ENCODE data around the gene RWDD4.
A peak's percentile ranks its signal among the peaks of the same experiment; 100 is the strongest.

The RWDD4 gene

GRCh38 chr4:183675625-183676024 lies 16.6 kb upstream of the RWDD4 start:
- TF ChIP-seq REST (IDR thresholded peaks at IDR 0.05; ENCODE audit: insufficient replicate concordance, low read depth) (no peak), CTCF (IDR thresholded peaks at IDR 0.05; ENCODE audit: insufficient read depth, low read length) (no peak), POLR2AphosphoS5 (IDR thresholded peaks at IDR 0.05; ENCODE audit: low read depth) (no peak), GABPA (IDR thresholded peaks at IDR 0.05; ENCODE audit: low read depth) (no peak), SPI1 (IDR thresholded peaks at IDR 0.05; ENCODE audit: borderline replicate concordance, low read depth) (no peak)
- DNase-seq (ENCODE audit: low read depth in 1 of 2, low spot score in 1 of 2): no peak
- Histone ChIP-seq H3K27ac (replicated peaks) (no peak overlapping the region), H3K4me3 (replicated peaks; ENCODE audit: insufficient read depth, low read length) (no peak overlapping the region), H3K27me3 (ENCODE audit: insufficient read depth, poor library complexity, severe bottlenecking) (no peaks in the 10 kb centered on the region)

- peak; percentile 52 to 80 for DNase-seq (ENCODE audit: low read depth in 1 of 2, low spot score in 1 of 2)
- Histone ChIP-seq H3K27me3 (ENCODE audit: insufficient read depth, poor library complexity, severe bottlenecking) (no peaks in the 10 kb centered on the region), H3K27ac (replicated peaks) (no peak overlapping the region), H3K4me3 (replicated peaks; ENCODE audit: insufficient read depth, low read length) (no peak overlapping the region)
- TF ChIP-seq CTCF (IDR thresholded peaks at IDR 0.05; ENCODE audit: insufficient read depth, low read length): no peak
- peak; percentile 56 for TF ChIP-seq SPI1 (IDR thresholded peaks at IDR 0.05; ENCODE audit: borderline replicate concordance, low read depth)
Observed at GRCh38 chr4:183674153-183674552, 15.2 kb upstream of the RWDD4 start.

- Histone ChIP-seq H3K27ac (replicated peaks) (no peak overlapping the region), H3K4me3 (replicated peaks; ENCODE audit: insufficient read depth, low read length) (no peak overlapping the region), H3K27me3 (ENCODE audit: insufficient read depth, poor library complexity, severe bottlenecking) (no peaks in the 10 kb centered on the region)
- DNase-seq (ENCODE audit: low read depth in 1 of 2, low spot score in 1 of 2): no peak
- no peak for TF ChIP-seq CTCF (IDR thresholded peaks at IDR 0.05; ENCODE audit: insufficient read depth, low read length)
- TF ChIP-seq POLR2AphosphoS5 (IDR thresholded peaks at IDR 0.05; ENCODE audit: low read depth): no peak
- no peak for TF ChIP-seq GABPA (IDR thresholded peaks at IDR 0.05; ENCODE audit: low read depth)
- no peak for TF ChIP-seq REST (IDR thresholded peaks at IDR 0.05; ENCODE audit: insufficient replicate concordance, low read depth)
- no peak for TF ChIP-seq SPI1 (IDR thresholded peaks at IDR 0.05; ENCODE audit: borderline replicate concordance, low read depth)
Observed at GRCh38 chr4:183670960-183671555, 12.1 kb upstream of the RWDD4 start.

GRCh38 chr4:183670251-183670650 lies 11.3 kb upstream of the RWDD4 start:
- TF ChIP-seq CTCF (IDR thresholded peaks at IDR 0.05; ENCODE audit: insufficient read depth, low read length) (no peak), SPI1 (IDR thresholded peaks at IDR 0.05; ENCODE audit: borderline replicate concordance, low read depth) (no peak), REST (IDR thresholded peaks at IDR 0.05; ENCODE audit: insufficient replicate concordance, low read depth) (no peak), GABPA (IDR thresholded peaks at IDR 0.05; ENCODE audit: low read depth) (no peak), POLR2AphosphoS5 (IDR thresholded peaks at IDR 0.05; ENCODE audit: low read depth) (no peak)
- Histone ChIP-seq H3K27ac (replicated peaks) (no peak overlapping the region), H3K27me3 (ENCODE audit: insufficient read depth, poor library complexity, severe bottlenecking) (no peaks in the 10 kb centered on the region), H3K4me3 (replicated peaks; ENCODE audit: insufficient read depth, low read length) (no peak overlapping the region)
- no peak for DNase-seq (ENCODE audit: low read depth in 1 of 2, low spot score in 1 of 2)
